H1 (cell line): ENCODE measurements around the gene EOGT. TPM values are rescaled to one million over a fixed set of nuclear protein-coding genes. Genes with fewer than 3 reads are reported as not detected.

Experiments
- CTCF ChIA-PET: fragments of 300-600 bp; sonication (Branson Sonifier 250); formaldehyde crosslinking; loops from one replicate; lab custom pipeline; 2021; ENCODE audit not compliant: partially characterized antibody; lab: Charles Lee
- POLR2A ChIA-PET: fragments of 300-600 bp; sonication (Branson Sonifier 250); formaldehyde crosslinking; loops from one replicate; lab custom pipeline; 2021; ENCODE audit warnings: inconsistent platforms; ENCODE audit not compliant: partially characterized antibody; lab: Charles Lee
- DNase-seq, 2 experiments: peaks; one replicate each; pipeline versions ENCODE4 v3.0.0 to v3.0.0-alpha.2; 2010 to 2022; ENCODE audit warnings: low spot score in 2 of 2, low read depth in 1 of 2, mixed read lengths in 1 of 2
- FAIRE-seq: peaks from 2 replicates; lab custom pipeline; 2011; peaks lifted over from hg19 to GRCh38; lab: Jason Lieb, UNC
- H2AFZ ChIP-seq: 2 replicates; pipeline ENCODE4 v1.8.1; 2012; ENCODE audit warnings: low read length, inconsistent platforms
- H2AK5ac ChIP-seq: 2 replicates; pipeline ENCODE4 v1.6.1; 2013; ENCODE audit warnings: low read depth, low read length
- H2BK120ac ChIP-seq: replicated peaks from 2 replicates; pipeline ENCODE3; 2013; ENCODE audit warnings: low read depth, low read length, inconsistent platforms
- H2BK12ac ChIP-seq: 2 replicates; pipeline ENCODE4 v1.6.1; 2013; ENCODE audit warnings: low read depth, low read length
- H2BK15ac ChIP-seq: 2 replicates; pipeline ENCODE4 v1.6.1; 2013; ENCODE audit warnings: low read length
- H2BK20ac ChIP-seq: 2 replicates; pipeline ENCODE4 v1.6.1; 2013; ENCODE audit warnings: low read length
- H2BK5ac ChIP-seq: 2 replicates; pipeline ENCODE4 v1.6.1; 2013; ENCODE audit warnings: low read depth, low read length
- H3K14ac ChIP-seq: 2 replicates; pipeline ENCODE4 v1.6.1; 2013; ENCODE audit warnings: inconsistent platforms; ENCODE audit not compliant: insufficient read length
- H3K18ac ChIP-seq: 2 replicates; pipeline ENCODE4 v1.6.1; 2013; ENCODE audit warnings: low read length; ENCODE audit errors: extremely low read depth
- H3K23ac ChIP-seq: 2 replicates; pipeline ENCODE4 v1.6.1; 2013; ENCODE audit warnings: inconsistent platforms; ENCODE audit not compliant: insufficient read length
- H3K23me2 ChIP-seq: 2 replicates; pipeline ENCODE4 v1.6.1; 2013; ENCODE audit warnings: low read depth, low read length
- H3K27ac ChIP-seq: 2 replicates; pipeline ENCODE4 v1.6.1; 2011; ENCODE audit warnings: low read depth, low read length, inconsistent platforms
- H3K27me3 ChIP-seq, 4 experiments: replicated peaks in 1 of 4; 1 replicate in 1 of 4; 2 replicates in 3 of 4; pipeline versions ENCODE4 v1.6.1 to v1.8.1; 2011 to 2013; ENCODE audit warnings: low read length in 3 of 4, mild to moderate bottlenecking in 3 of 4, inconsistent platforms in 2 of 4, mixed read lengths in 2 of 4, moderate library complexity in 1 of 4; ENCODE audit not compliant: control insufficient read depth in 3 of 4, insufficient read depth in 3 of 4; ENCODE audit errors: extremely low read depth in 1 of 4
- H3K36me3 ChIP-seq, 4 experiments: 2 replicates each; pipeline versions ENCODE4 v1.6.1 to v1.8.1; 2011 to 2013; ENCODE audit warnings: mild to moderate bottlenecking in 4 of 4, low read length in 3 of 4, moderate library complexity in 2 of 4, control low read depth in 1 of 4, inconsistent platforms in 1 of 4; ENCODE audit not compliant: insufficient read depth in 4 of 4, control insufficient read depth in 2 of 4
- H3K4ac ChIP-seq: replicated peaks from 2 replicates; pipeline ENCODE3; 2013; ENCODE audit warnings: low read length, low read depth, mixed read lengths, inconsistent platforms; ENCODE audit not compliant: insufficient read length
- H3K4me1 ChIP-seq, 4 experiments: replicated peaks in 1 of 4; 1 replicate in 1 of 4; 2 replicates in 3 of 4; pipeline versions ENCODE4 v1.6.1 to v1.8.1; 2011 to 2013; ENCODE audit warnings: low read length in 3 of 4, inconsistent platforms in 2 of 4, mixed read lengths in 1 of 4; ENCODE audit not compliant: insufficient read depth in 4 of 4, control insufficient read depth in 3 of 4
- H3K4me2 ChIP-seq, 2 experiments: 2 replicates each; pipeline versions ENCODE4 v1.6.1 to v1.8.1; 2011 to 2013; ENCODE audit warnings: low read depth in 2 of 2, low read length in 2 of 2, control low read depth in 1 of 2, inconsistent platforms in 1 of 2, mild to moderate bottlenecking in 1 of 2; ENCODE audit not compliant: insufficient read depth in 1 of 2
- H3K4me3 ChIP-seq, 4 experiments: fragments of 200-600, 300-600 bp in 1 of 4; sonication (generic), shearing (Covaris generic), sonication (Bioruptor Twin) in 1 of 4; 2 replicates each; pipeline versions ENCODE4 v1.5.1 to v1.8.1; 2011 to 2016; ENCODE audit warnings: low read length in 4 of 4, low read depth in 3 of 4, control low read depth in 2 of 4, inconsistent platforms in 2 of 4, mild to moderate bottlenecking in 2 of 4, mixed read lengths in 1 of 4, moderate library complexity in 1 of 4; ENCODE audit not compliant: insufficient read depth in 2 of 4; ENCODE audit errors: extremely low read depth in 1 of 4
- H3K56ac ChIP-seq: replicated peaks from 2 replicates; pipeline ENCODE3; 2013; ENCODE audit warnings: low read depth, mild to moderate bottlenecking, mixed read lengths, low read length, inconsistent platforms; ENCODE audit not compliant: insufficient read length
- H3K79me1 ChIP-seq: 2 replicates; pipeline ENCODE4 v1.6.1; 2013; ENCODE audit warnings: low read depth, low read length, control low read depth
- H3K79me2 ChIP-seq, 2 experiments: 2 replicates each; pipeline versions ENCODE4 v1.6.1 to v1.8.1; 2012 to 2013; ENCODE audit warnings: low read length in 2 of 2, mild to moderate bottlenecking in 2 of 2, inconsistent platforms in 1 of 2; ENCODE audit not compliant: insufficient read depth in 2 of 2, control insufficient read depth in 1 of 2
- H3K9ac ChIP-seq, 4 experiments: replicated peaks in 1 of 4; 1 replicate in 1 of 4; 2 replicates in 3 of 4; pipeline versions ENCODE4 v1.6.1 to v1.8.1; 2011 to 2013; ENCODE audit warnings: low read depth in 3 of 4, low read length in 3 of 4, control low read depth in 2 of 4, mild to moderate bottlenecking in 2 of 4, moderate library complexity in 2 of 4, inconsistent platforms in 1 of 4; ENCODE audit errors: extremely low read depth in 1 of 4
- H3K9me3 ChIP-seq, 2 experiments: 2 replicates each; pipeline versions ENCODE4 v1.6.1 to v1.8.1; 2012 to 2013; ENCODE audit warnings: mild to moderate bottlenecking in 2 of 2, moderate library complexity in 2 of 2, control low read depth in 1 of 2, inconsistent platforms in 1 of 2, low read depth in 1 of 2, low read length in 1 of 2, mixed read lengths in 1 of 2; ENCODE audit not compliant: insufficient read depth in 2 of 2
- H4K20me1 ChIP-seq, 2 experiments: replicated peaks in 1 of 2; 2 replicates each; pipeline versions ENCODE3 to v1.8.1; 2011 to 2013; ENCODE audit warnings: inconsistent platforms in 2 of 2, low read length in 2 of 2, mild to moderate bottlenecking in 1 of 2; ENCODE audit not compliant: insufficient read depth in 2 of 2, control insufficient read depth in 1 of 2
- H4K5ac ChIP-seq: 2 replicates; pipeline ENCODE4 v1.6.1; 2013; ENCODE audit warnings: low read length, low read depth, mixed read lengths, inconsistent platforms; ENCODE audit not compliant: insufficient read length
- H4K8ac ChIP-seq: 2 replicates; pipeline ENCODE4 v1.8.0; 2013; ENCODE audit warnings: mild to moderate bottlenecking, moderate library complexity, low read length, inconsistent platforms; ENCODE audit not compliant: insufficient read depth; ENCODE audit errors: extremely low read depth
- H4K91ac ChIP-seq: replicated peaks from 2 replicates; pipeline ENCODE3; 2013; ENCODE audit warnings: low read length, mixed read lengths, inconsistent platforms; ENCODE audit not compliant: insufficient read length
- BCL11A ChIP-seq, 2 experiments: IDR thresholded peaks; one replicate each; pipeline ENCODE4 v1.6.1; 2011; ENCODE audit warnings: low read depth in 2 of 2, low read length in 2 of 2, mild to moderate bottlenecking in 2 of 2
- CBX8 ChIP-seq: fragments of 300-800, 300-1000 bp; sonication (generic); IDR thresholded peaks from 2 replicates; pipeline ENCODE4 v1.7.1; 2016; ENCODE audit warnings: low read depth, low read length, borderline replicate concordance
- NANOG ChIP-seq: IDR thresholded peaks from 2 replicates; pipeline ENCODE4 v1.6.1; 2011; ENCODE audit warnings: low read length, low read depth, mild to moderate bottlenecking, inconsistent platforms; ENCODE audit not compliant: insufficient read depth, poor library complexity, severe bottlenecking
- POU5F1 ChIP-seq: IDR thresholded peaks from 2 replicates; pipeline ENCODE4 v1.6.1; 2011; ENCODE audit warnings: low read depth, mild to moderate bottlenecking, low read length, moderate library complexity
- SIN3A ChIP-seq, 2 experiments: IDR thresholded peaks in 1 of 2; conservative IDR thresholded peaks in 1 of 2; 2 replicates each; pipeline ENCODE4 v1.6.1; 2011 to 2012; ENCODE audit warnings: low read length in 2 of 2, improper control_type of control experiment in 1 of 2, low read depth in 1 of 2, mild to moderate bottlenecking in 1 of 2
- SP1 ChIP-seq: IDR thresholded peaks from 2 replicates; pipeline ENCODE4 v1.6.1; 2011; ENCODE audit warnings: low read depth, low read length
- WGBS, 2 experiments: shearing (Covaris generic) in 1 of 2; methylation state at CpG; one replicate each; pipeline versions ENCODE4 v1.1.6 to v1.1.7; 2013 to 2015; ENCODE audit warnings: low lambda C conversion rate in 2 of 2, mixed read lengths in 2 of 2, inconsistent platforms in 1 of 2, low coverage in 1 of 2, missing lambda C conversion rate in 1 of 2; ENCODE audit not compliant: insufficient replicate concordance in 2 of 2, insufficient coverage in 1 of 2, insufficient read length in 1 of 2; ENCODE audit errors: extremely low coverage in 1 of 2, missing lambda C conversion rate in 1 of 2; 5-methylcytosine and 5-hydroxymethylcytosine counted together
- polyA plus RNA-seq, 7 experiments: library from polyadenylated mRNA; depleted of rRNA in 3 of 7; stranded (reverse) in 5 of 7; unstranded in 2 of 7; fragments of >200 nt in 5 of 7; fragments of 200-250 nt in 2 of 7; gene quantifications; 1 replicate in 5 of 7; 2 replicates in 1 of 7; 4 replicates in 1 of 7; pipeline versions ENCODE4 v1.2.1 to v1.2.3, GENCODE V29; 2011 to 2013; ENCODE audit warnings: missing spikeins in 2 of 7, mixed read lengths in 2 of 7
- total RNA-seq: library from RNA; stranded (reverse); fragmentation: NEBNext Ultra II Directional; extraction: Animal tissue kit (Norgen Biotek cat#: 25700); gene quantifications from 2 replicates; pipeline ENCODE4 v1.2.1, GENCODE V29; 2021

Gene EOGT
- total and polyA plus RNA-seq, 2 of the 8 experiments (the other 6 are each of a cell fraction or from before 2014, with no cell fraction given) = 6.7 to 20.7 TPM

GRCh38 chr3:69004138-69004537 is 9.3 kb downstream of the EOGT start:
- H3K4me2 ChIP-seq = no peak overlapping the region
- H2BK5ac ChIP-seq = no peak overlapping the region
- H3K79me1 ChIP-seq = no peaks in the 10 kb centered on the region
- H2BK120ac ChIP-seq = no peak overlapping the region
- no peaks in the 10 kb centered on the region for H3K27me3 ChIP-seq
- no peak overlapping the region for H3K56ac ChIP-seq
- no peak overlapping the region for H3K23ac ChIP-seq
- TF ChIP-seq POU5F1 (no peak), SIN3A (conservative IDR thresholded peaks at IDR 0.05 in 1 of 2, IDR thresholded peaks at IDR 0.05 in 1 of 2; ENCODE audit: low read depth in 1 of 2, low read length in 2 of 2) (no peak), SP1 (no peak), NANOG (no peak), CBX8 (no peak), BCL11A (IDR thresholded peaks at IDR 0.05; ENCODE audit: low read depth in 2 of 2, low read length in 2 of 2) (no peak)
- no peak overlapping the region for H2AK5ac ChIP-seq
- H2BK15ac ChIP-seq = no peak overlapping the region
- H3K9me3 ChIP-seq = no peaks in the 10 kb centered on the region
- H3K23me2 ChIP-seq = no peaks in the 10 kb centered on the region
- no peak overlapping the region for H2BK12ac ChIP-seq
- WGBS, 2 experiments = 94% methylated on average over 9 of the region's 9 CpGs; no CpG with 5 or more reads in 1 of the 2 experiments
- no peak overlapping the region for H3K4ac ChIP-seq
- H3K36me3 ChIP-seq = peaks cover 0 to 19% (median 4%) of the 10 kb centered on the region in 4 experiments; a peak in 4 of 8 replicates
- DNase-seq = no peak
- H2AFZ ChIP-seq = no peak overlapping the region
- H3K9ac ChIP-seq = no peak overlapping the region
- no peak overlapping the region for H3K14ac ChIP-seq
- H3K18ac ChIP-seq = no peak overlapping the region
- H3K79me2 ChIP-seq = no peaks in the 10 kb centered on the region
- no peak overlapping the region for H4K8ac ChIP-seq
- H4K5ac ChIP-seq = no peak overlapping the region
- ChIA-PET CTCF (no interaction called here), POLR2A (interaction anchor here (0.6 to 1.2 kb wide), 2 partner anchors 14 to 34 kb away, joined by 3 to 4 read pairs; no protein-coding TSS in a partner anchor)
- H3K27ac ChIP-seq = no peak overlapping the region
- no peaks in the 10 kb centered on the region for H4K20me1 ChIP-seq
- no peak for FAIRE-seq
- H4K91ac ChIP-seq = no peak overlapping the region
- no peak overlapping the region for H2BK20ac ChIP-seq
- H3K4me1 ChIP-seq = peaks cover 0 to 5% (median 4%) of the 10 kb centered on the region in 4 experiments; a peak in 5 of 7 replicates
- no peak overlapping the region for H3K4me3 ChIP-seq
